Measurements from ENCODE around the gene EIF4B. TPM values are rescaled to one million over a fixed set of nuclear protein-coding genes. Genes with fewer than 3 reads are reported as not detected.

EIF4B gene
- total and polyA plus RNA-seq, 2 of the 8 experiments (the other 6 are each of a cell fraction or from before 2014, with no cell fraction given), result 269 to 816 TPM

- no peak overlapping the region for H3K4ac ChIP-seq (replicated peaks; ENCODE audit: insufficient read length, low read depth, low read length)
- H3K79me1 ChIP-seq (ENCODE audit: low read depth, low read length), result no peaks in the 10 kb centered on the region
- no peaks in the 10 kb centered on the region for H3K9me3 ChIP-seq (ENCODE audit: insufficient read depth in 2 of 2, low read depth in 1 of 2, low read length in 1 of 2)
- H3K56ac ChIP-seq (replicated peaks; ENCODE audit: insufficient read length, low read depth, low read length), result no peak overlapping the region
- H4K8ac ChIP-seq (ENCODE audit: extremely low read depth, insufficient read depth, low read length), result no peak overlapping the region
- H2AK5ac ChIP-seq (ENCODE audit: low read depth, low read length), result no peak overlapping the region; the same call in 1 of the 2 replicates
- H3K27ac ChIP-seq (ENCODE audit: low read depth, low read length), result no peak overlapping the region
- H2AFZ ChIP-seq (ENCODE audit: low read length), result no peak overlapping the region
- no peak overlapping the region; the same call in 1 of the 2 replicates for H2BK5ac ChIP-seq (ENCODE audit: low read depth, low read length)
- 84% methylated on average over 11 of the region's 12 CpGs; no CpG with 5 or more reads in 1 of the 2 experiments for WGBS, 2 experiments (ENCODE audit: extremely low coverage in 1 of 2, insufficient coverage in 1 of 2, insufficient read length in 1 of 2, insufficient replicate concordance in 2 of 2, low coverage in 1 of 2, low lambda C conversion rate in 2 of 2, missing lambda C conversion rate in 1 of 2)
- H3K23ac ChIP-seq (ENCODE audit: insufficient read length), result no peak overlapping the region
- H2BK15ac ChIP-seq (ENCODE audit: low read length), result no peak overlapping the region
- 0 out of 4 replicates have a peak overlapping the region, but pooled peaks of 1 of the 2 experiments have one; percentile 4 for H3K4me2 ChIP-seq (ENCODE audit: insufficient read depth in 1 of 2, low read depth in 2 of 2, low read length in 2 of 2)
- no peak overlapping the region for H2BK120ac ChIP-seq (replicated peaks; ENCODE audit: low read depth, low read length)
- H4K91ac ChIP-seq (replicated peaks; ENCODE audit: insufficient read length, low read length), result no peak overlapping the region
- H3K4me3 ChIP-seq (ENCODE audit: extremely low read depth in 1 of 4, insufficient read depth in 2 of 4, low read depth in 3 of 4, low read length in 4 of 4), result no peak overlapping the region
- FAIRE-seq (no peak), DNase-seq (ENCODE audit: low read depth in 1 of 2, low spot score in 2 of 2) (no peak)
- no peak overlapping the region for H3K18ac ChIP-seq (ENCODE audit: extremely low read depth, low read length)
- peaks cover 2 to 4% of the 10 kb centered on the region in 2 experiments for H4K20me1 ChIP-seq (replicated peaks in 1 of 2; ENCODE audit: control insufficient read depth in 1 of 2, insufficient read depth in 2 of 2, low read length in 2 of 2)
- peaks cover 0 to 3% (median under 1%) of the 10 kb centered on the region in 4 experiments; a peak in 2 of 8 replicates for H3K36me3 ChIP-seq (ENCODE audit: control insufficient read depth in 2 of 4, insufficient read depth in 4 of 4, low read length in 3 of 4)
- H3K23me2 ChIP-seq (ENCODE audit: low read depth, low read length), result no peaks in the 10 kb centered on the region
- H3K79me2 ChIP-seq (ENCODE audit: control insufficient read depth in 1 of 2, insufficient read depth in 2 of 2, low read length in 2 of 2), result no peaks in the 10 kb centered on the region
- H3K14ac ChIP-seq (ENCODE audit: insufficient read length), result no peak overlapping the region
- ChIA-PET POLR2A (ENCODE audit: partially characterized antibody) (interaction anchor here (1.0 to 2.4 kb wide), 3 partner anchors 8 to 28 kb away, joined by 3 to 11 read pairs (median 5); partner anchors contain the start of genes IGFBP6 and SPRYD3), CTCF (ENCODE audit: partially characterized antibody) (interaction anchor here (1.0 to 22.4 kb wide), 8 partner anchors 8 to 105 kb away, joined by 3 to 531 read pairs (median 44); partner anchors contain the start of genes IGFBP6, SOAT2, SPRYD3 and TNS2)
- no peak overlapping the region; a peak in 1 of 7 replicates for H3K9ac ChIP-seq (replicated peaks in 1 of 4; ENCODE audit: extremely low read depth in 1 of 4, low read depth in 3 of 4, low read length in 3 of 4)
- H4K5ac ChIP-seq (ENCODE audit: insufficient read length, low read depth, low read length), result no peak overlapping the region
- no peak overlapping the region; the same call in 1 of the 2 replicates for H2BK12ac ChIP-seq (ENCODE audit: low read depth, low read length)
- H3K4me1 ChIP-seq (replicated peaks in 1 of 4; ENCODE audit: control insufficient read depth in 3 of 4, insufficient read depth in 4 of 4, low read length in 3 of 4), result peaks cover 4 to 16% (median 10%) of the 10 kb centered on the region in 4 experiments
- H2BK20ac ChIP-seq (ENCODE audit: low read length), result no peak overlapping the region
- H3K27me3 ChIP-seq (replicated peaks in 1 of 4; ENCODE audit: control insufficient read depth in 3 of 4, extremely low read depth in 1 of 4, insufficient read depth in 3 of 4, low read length in 3 of 4), result peaks cover 0 to 2% (median 0%) of the 10 kb centered on the region in 4 experiments; a peak in 2 of 7 replicates
- no peak for TF ChIP-seq USF2 (IDR thresholded peaks at IDR 0.05; ENCODE audit: low read length)
- TF ChIP-seq TBP (IDR thresholded peaks at IDR 0.05; ENCODE audit: low read depth, low read length), result no peak
- TF ChIP-seq JUN (IDR thresholded peaks at IDR 0.05; ENCODE audit: low read depth, low read length), result no peak
- no peak for TF ChIP-seq RXRA (IDR thresholded peaks at IDR 0.05; ENCODE audit: insufficient read depth, low read depth, low read length)
- no peak for TF ChIP-seq MAX (IDR thresholded peaks at IDR 0.05)
- no peak for TF ChIP-seq SP2 (IDR thresholded peaks at IDR 0.05; ENCODE audit: low read length)
- TF ChIP-seq TEAD4 (IDR thresholded peaks at IDR 0.05; ENCODE audit: low read depth, low read length), result no peak
- no peak for TF ChIP-seq KDM1A (IDR thresholded peaks at IDR 0.05; ENCODE audit: borderline replicate concordance, low read length)
- TF ChIP-seq NANOG (IDR thresholded peaks at IDR 0.05; ENCODE audit: insufficient read depth, low read depth, low read length, poor library complexity, severe bottlenecking), result no peak
Measured at GRCh38 chr12:53069621-53070410, 63.6 kb downstream of the EIF4B start.
